Hematopoietic multipotent progenitor cell treated with erythropoietin and hydrocortisone succinate and interleukin-3 and kit ligand, for 17 days (in vitro differentiated cells): ENCODE data around the gene ITGB3BP.
"Not testable (repeated sequence)": the region's sequence is repeated elsewhere in the genome, so short reads cannot be mapped to it uniquely, and the experiment has no call there.

Source experiments
- DNase-seq: peaks from one replicate; pipeline ENCODE4 v3.0.0-alpha.2; 2015; ENCODE audit warnings: low spot score

The ITGB3BP gene

GRCh38 chr1:63506782-63507181, 16.2 kb downstream of the ITGB3BP start:
- no peak for DNase-seq

GRCh38 chr1:63501256-63501655, 21.8 kb downstream of the ITGB3BP start:
- DNase-seq = no peak

- DNase-seq = no peak
These were observed 24.9 kb downstream of the ITGB3BP start for GRCh38 chr1:63498106-63498505.

- no peak for DNase-seq
These were observed 25.4 kb downstream of the ITGB3BP start for GRCh38 chr1:63497577-63497976.

GRCh38 chr1:63487336-63488065, 35.5 kb downstream of the ITGB3BP start:
- no peak for DNase-seq

GRCh38 chr1:63486629-63487028, 36.4 kb downstream of the ITGB3BP start:
- DNase-seq = no peak

- DNase-seq = no peak
These were observed 43.0 kb downstream of the ITGB3BP start for GRCh38 chr1:63480057-63480456.

- no peak for DNase-seq
These were observed 47.3 kb downstream of the ITGB3BP start for GRCh38 chr1:63475761-63476160.

- not testable (repeated sequence) for DNase-seq
These were observed 54.3 kb downstream of the ITGB3BP start for GRCh38 chr1:63468683-63469082.

- no peak for DNase-seq
These were observed 56.3 kb downstream of the ITGB3BP start for GRCh38 chr1:63466759-63467158.

- DNase-seq = no peak
These were observed 56.8 kb downstream of the ITGB3BP start for GRCh38 chr1:63466181-63466580.

GRCh38 chr1:63463248-63463647, 59.8 kb downstream of the ITGB3BP start:
- no peak for DNase-seq

GRCh38 chr1:63461661-63462230, 61.3 kb downstream of the ITGB3BP start:
- DNase-seq = no peak

- DNase-seq = no peak
These were observed 64.3 kb downstream of the ITGB3BP start for GRCh38 chr1:63458750-63459149.

GRCh38 chr1:63454269-63454668, 68.8 kb downstream of the ITGB3BP start:
- DNase-seq = no peak

- DNase-seq = no peak
These were observed 69.8 kb downstream of the ITGB3BP start for GRCh38 chr1:63453232-63453631.

GRCh38 chr1:63450416-63450815, 72.6 kb downstream of the ITGB3BP start:
- no peak for DNase-seq

GRCh38 chr1:63448731-63449246, 74.2 kb downstream of the ITGB3BP start:
- DNase-seq = no peak

- no peak for DNase-seq
These were observed 80.9 kb downstream of the ITGB3BP start for GRCh38 chr1:63442141-63442475.

- DNase-seq = no peak
These were observed 87.9 kb downstream of the ITGB3BP start for GRCh38 chr1:63435161-63435560.

GRCh38 chr1:63429281-63429680, 93.7 kb downstream of the ITGB3BP start:
- no peak for DNase-seq

GRCh38 chr1:63428815-63429214, 94.2 kb downstream of the ITGB3BP start:
- DNase-seq = no peak

- no peak for DNase-seq
These were observed 99.4 kb downstream of the ITGB3BP start for GRCh38 chr1:63423649-63424048.

GRCh38 chr1:63420746-63421145, 102.3 kb downstream of the ITGB3BP start:
- DNase-seq = not testable (repeated sequence)
